Measurements from ENCODE around the gene DTHD1.

Gene DTHD1

DNA sequence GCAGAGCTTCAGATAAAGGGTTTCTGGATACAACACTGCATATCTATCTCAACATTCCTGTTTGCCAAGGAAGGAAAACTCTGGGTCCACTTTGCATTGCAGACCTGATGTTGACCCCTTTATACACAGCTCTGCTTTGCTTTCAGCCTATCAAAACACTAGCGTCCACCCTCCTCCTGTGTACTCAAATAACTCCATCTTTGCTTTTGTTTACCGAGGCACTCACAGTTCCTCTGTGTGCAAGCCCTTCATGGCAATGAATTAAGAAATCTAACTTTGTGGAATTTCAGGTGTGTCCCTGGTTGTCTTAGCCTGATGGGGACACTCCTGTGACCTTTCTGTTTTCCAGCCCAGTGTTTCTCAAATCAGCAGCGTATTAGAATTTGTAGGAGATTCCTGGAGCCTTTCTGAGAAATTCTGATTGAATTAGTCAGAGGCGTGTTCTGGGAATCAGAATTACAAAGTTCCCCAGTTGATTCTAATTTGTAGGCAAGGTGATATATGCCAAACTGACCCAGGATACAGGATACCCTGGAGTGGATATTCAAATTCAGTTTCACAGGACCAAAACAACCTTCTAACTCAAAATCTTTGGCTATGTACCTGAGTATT, 68.6 kb downstream of the DTHD1 start:
- DNase-seq (ENCODE audit: low read depth): no peak

DNA sequence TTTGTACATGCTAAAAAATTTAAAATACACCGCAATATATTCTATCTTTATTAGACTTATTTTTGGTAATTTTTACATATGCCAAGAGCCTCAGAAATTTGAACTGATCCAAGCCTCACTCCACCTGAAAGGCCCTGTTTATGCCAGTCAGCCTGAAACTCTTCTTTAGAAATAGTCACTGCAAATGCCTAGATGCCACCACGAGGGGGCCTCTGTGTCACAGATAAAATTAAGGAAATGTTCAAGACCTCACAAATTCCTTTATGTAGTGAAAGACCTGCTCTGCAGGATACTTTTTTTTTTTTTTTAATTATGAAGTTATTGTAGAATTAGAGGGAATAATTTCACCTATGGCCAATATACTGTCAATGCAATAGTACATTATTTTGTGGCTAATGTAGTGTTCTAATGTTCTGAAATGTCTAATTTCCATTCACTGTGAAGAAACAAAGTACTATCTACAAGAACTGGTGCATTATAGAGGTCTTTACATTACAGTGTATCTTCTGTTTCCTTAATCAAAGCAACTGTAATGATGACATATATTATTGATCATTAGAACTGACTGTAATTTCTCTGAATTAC, 69.8 kb downstream of the DTHD1 start:
- peak; percentile 52 for DNase-seq (ENCODE audit: low read depth)

DNA sequence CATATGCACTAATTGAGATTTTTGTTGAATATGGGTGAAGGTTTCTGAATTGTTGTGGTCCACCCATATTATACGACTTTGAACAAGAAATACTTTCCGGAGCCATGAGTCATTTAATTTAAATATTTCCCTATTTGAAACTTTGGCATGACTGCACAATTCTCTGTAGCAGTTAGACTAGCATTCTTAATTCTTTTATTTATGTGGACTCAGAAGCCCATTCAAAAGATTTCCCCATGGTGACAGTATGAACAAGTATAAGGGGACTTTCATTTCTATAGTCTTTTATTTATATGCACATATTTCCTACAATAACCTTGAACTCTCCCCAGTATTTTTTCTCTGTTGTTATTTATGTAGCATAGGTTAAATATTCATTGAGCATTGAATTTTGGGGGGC, 72.6 kb downstream of the DTHD1 start:
- no peak for DNase-seq (ENCODE audit: low read depth)

DNA sequence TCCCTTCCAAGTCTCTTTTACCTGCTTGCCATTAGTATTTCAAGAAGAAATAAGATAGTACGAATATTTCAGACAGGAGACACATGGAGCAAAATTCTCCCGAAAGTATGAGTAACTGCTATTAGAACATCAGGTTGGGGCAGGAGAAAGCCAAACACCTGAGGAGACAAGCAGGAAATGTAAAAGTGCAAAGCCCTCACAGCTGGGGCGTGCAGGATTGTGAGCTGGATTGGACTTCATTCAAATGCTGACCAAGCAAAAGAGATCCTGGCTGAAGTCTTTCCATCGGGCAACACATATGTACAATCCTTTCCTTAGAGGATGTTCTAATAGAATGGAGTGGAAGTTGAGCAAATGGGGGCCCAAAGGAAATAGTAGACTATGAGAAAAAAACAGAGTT, 76.8 kb downstream of the DTHD1 start:
- no peak for DNase-seq (ENCODE audit: low read depth)

DNA sequence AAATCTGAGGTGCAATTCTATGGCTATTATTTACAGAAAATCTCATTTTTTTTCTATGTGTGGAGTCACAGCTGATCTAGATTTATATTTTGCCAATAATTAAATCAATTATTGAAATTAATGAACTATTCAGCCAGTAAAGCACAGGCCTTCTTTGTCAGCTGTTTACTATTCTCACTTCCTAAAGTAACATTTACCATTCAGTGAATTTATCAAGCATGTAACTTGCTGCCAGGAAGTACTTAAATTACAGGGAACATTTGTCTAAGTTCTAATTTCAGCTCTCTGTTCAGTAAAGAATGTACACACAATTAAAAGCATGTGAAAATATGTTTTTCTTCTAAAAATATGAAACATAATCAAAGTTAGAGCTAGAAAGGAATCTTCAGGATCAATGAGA, 79.3 kb downstream of the DTHD1 start:
- DNase-seq (ENCODE audit: low read depth): no peak

DNA sequence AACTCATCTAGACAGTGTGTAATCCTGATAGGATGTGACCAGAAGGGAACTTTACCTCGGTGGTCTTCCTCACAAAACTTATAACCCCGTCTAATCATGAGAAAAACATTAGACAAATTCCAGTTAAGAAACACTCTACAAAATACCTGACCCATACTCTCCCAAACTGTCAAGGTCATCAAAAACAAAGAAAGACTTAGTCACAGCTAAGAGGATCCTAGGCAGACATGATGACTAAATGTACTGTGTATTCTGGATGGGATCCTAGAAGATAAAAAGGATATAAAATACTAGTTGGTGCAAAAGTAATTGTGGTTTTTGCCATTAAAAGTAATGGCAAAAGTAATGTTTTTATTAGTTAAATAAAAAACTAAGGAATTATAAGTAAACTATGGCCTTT, 81.6 kb downstream of the DTHD1 start:
- DNase-seq (ENCODE audit: low read depth): no peak

DNA sequence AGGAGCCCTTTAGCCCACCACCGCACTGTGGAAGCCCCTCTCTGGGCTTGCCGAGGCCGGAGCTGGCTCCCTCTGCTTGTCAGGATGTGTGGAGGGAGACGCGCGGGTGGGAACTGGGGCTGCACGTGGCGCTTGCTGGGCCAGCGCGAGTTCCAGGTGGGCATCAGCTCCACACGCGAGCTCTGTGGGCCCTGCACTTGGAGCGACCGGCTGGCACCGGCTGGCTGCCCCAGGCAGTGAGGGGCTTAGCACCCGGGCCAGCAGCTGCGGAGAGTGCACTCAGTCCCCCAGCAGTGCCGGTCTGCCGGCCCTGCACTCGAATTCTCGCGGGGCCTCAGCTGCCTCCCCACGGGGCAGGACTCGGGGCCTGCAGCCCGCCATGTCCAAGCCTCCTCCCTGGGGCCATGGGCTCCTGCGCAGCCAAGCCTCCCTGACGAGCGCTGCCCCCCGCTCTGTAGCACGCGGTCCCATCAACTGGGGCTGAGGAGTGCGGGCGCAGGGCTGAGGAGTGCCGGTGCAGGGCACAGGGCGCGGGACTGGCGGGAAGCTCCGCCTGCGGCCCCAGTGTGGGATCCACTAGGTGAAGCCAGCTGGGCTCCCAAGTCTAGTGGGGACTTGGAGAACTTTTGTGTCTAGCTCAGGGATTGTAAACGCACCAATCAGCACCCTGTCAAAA, 93.6 kb downstream of the DTHD1 start:
- DNase-seq (ENCODE audit: low read depth): no peak

DNA sequence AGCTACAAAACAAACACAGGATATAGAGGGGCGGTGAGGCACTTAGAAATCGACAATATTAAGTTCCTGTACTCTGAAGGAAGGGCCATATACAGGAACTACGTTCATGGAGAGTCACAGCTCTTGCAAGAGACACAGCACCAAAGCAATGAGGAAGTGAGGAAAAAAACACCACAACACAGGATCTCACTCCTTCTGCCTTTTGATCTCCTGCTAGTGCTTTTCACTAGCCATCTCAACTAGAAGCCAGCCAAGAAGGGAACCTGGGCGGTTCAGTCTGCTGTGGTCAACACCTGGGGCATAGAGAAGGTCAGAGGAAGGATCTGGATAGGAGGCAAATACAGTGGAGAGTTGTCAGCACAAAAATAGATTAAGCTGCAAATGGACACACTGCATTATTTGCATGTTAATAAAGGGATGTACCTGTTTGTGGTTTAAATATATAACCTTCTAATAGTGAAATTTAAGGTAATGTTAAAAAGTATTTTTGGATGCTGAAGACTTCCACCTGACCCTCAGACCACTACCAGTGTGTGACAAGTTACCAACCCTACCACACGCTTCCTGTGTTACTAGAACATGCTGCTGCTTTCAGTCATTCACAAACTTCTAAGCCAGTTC, 104.6 kb downstream of the DTHD1 start:
- no peak for DNase-seq (ENCODE audit: low read depth)

DNA sequence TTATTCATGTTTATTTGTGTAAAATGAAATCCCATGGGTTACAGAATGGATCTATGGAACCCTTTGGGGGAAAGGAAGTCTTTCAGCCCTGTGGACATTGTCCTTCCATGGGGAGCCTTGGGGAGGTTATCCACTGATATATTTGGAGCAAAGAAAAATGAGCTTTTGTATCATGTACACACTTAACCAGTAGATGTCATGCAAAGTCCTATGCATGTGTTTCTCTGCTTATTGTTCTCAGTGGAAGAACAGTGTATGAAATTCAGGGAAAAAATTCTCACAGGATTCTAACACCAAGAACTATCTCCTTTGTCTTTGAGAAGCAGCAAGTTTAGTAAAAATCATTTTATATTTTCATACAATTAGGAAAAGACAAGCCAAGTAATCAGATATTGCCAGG, 105.3 kb downstream of the DTHD1 start:
- no peak for DNase-seq (ENCODE audit: low read depth)

DNA sequence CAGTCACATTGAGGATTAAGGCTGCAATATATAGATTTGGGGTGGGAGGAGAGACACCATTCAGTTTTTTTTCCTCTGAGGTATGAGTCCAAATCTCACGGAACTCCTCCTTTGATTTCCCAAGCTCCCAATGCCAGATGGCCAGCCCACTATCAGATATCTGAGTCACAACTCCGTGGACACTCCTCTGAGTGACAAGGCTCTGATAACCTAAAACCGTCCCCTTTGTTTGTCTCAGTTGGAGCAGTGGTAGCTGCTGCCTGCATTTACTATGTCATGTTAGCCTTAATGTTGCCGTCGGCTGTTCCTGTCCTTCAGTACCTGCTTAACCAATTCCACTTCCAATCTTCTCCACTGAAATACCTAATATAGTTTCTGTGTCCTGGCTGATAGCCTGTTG, 107.3 kb downstream of the DTHD1 start:
- no peak for DNase-seq (ENCODE audit: low read depth)

DNA sequence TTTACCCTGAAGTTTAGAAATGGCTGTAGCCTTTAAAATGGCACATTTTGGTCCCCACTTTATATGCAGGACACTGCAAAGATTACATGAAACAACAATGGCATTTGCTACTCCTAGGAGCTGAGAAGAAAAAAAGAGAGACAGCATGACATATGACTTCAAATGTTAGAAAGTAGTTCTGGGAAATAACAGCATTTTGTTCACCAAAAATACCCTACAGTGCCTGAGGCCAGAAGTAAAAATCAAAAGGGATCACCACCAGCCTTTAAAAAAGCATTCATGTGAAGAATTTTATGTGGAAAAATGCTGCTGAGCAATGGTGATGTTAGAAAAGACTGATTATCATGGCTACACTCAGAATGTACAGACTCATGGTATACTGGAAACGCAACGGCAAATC, 110.0 kb downstream of the DTHD1 start:
- no peak for DNase-seq (ENCODE audit: low read depth)

DNA sequence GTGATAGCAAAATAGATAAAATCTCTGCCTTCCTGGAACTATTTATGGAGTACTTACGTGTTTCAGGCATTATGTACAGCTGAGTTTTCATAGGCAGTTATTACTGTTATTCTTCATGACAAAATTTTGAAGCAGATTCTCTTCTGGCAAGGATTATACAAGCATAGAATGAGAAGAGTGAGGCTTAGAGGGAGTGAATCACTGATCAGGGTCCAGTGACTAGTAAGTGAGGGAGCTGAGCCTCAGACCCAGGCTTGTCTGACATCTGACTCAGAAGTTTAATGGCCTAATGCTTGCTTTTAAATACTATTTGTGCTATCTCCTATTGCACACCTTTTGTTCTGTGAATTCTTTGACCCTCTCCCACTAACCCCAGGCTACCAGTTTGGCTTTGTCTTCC, 110.6 kb downstream of the DTHD1 start:
- DNase-seq (ENCODE audit: low read depth): no peak

DNA sequence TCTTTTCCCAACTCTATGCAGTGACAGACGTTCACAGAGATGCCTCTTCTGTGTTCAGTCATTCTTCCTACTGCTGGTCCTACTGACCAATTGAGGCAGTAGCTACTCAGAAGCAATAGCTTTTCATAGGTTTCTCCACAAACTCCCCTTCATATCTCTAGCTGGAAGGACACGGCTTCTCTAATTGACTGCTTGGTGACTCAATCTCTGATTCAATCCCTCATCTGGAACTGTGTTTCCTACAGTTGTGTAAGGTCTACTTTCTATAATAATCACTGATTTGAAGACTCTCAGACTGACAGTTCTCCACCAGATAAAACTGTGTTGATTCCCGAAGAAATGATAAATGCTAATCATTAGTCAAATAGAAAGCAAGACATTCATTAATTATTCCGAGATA, 111.5 kb downstream of the DTHD1 start:
- no peak for DNase-seq (ENCODE audit: low read depth)
